MM.1S (cell line): Measurements from ENCODE around the gene PDS5B.

Experiments used
- CTCF ChIP-seq: fragments of 300-600 bp; sonication (generic); IDR thresholded peaks from 2 replicates; pipeline ENCODE4 v1.5.1; 2016; ENCODE audit warnings: antibody characterized with exemption, low read length, mixed read lengths
- EZH2 ChIP-seq: fragments of 300-600 bp; sonication (generic); optimal IDR thresholded peaks from 2 replicates; pipeline ENCODE3; 2017; ENCODE audit warnings: low read depth, mild to moderate bottlenecking, antibody characterized with exemption, low read length, mixed read lengths

DNA sequence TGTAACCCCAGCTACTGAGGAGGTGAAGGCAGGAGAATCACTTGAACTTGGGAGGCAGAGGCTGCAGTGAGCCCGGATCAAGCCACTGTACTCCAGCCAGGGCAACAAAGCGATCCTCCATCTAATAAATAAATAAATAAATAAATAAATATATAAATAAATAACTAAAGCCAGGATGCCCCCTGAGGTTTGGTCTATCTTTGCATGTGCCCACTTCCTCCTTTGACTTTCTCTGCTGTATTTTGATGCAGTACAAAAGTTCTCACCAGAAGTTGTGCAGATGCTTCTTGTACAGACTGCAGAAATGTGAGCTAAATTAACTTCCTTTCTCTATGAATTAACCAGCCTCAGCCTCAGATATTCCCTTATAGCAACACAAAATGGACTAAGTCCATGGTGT, 41.2 kb upstream of the PDS5B start:
- no peak for TF ChIP-seq CTCF
- TF ChIP-seq EZH2: no peak
